ENCODE measurements around the gene HNRNPU. TPM values are rescaled to one million over a fixed set of nuclear protein-coding genes. Genes with fewer than 3 reads are reported as not detected.

Gene HNRNPU
- total RNA-seq, 1 donor from 2014 or later, result 856 TPM

DNA sequence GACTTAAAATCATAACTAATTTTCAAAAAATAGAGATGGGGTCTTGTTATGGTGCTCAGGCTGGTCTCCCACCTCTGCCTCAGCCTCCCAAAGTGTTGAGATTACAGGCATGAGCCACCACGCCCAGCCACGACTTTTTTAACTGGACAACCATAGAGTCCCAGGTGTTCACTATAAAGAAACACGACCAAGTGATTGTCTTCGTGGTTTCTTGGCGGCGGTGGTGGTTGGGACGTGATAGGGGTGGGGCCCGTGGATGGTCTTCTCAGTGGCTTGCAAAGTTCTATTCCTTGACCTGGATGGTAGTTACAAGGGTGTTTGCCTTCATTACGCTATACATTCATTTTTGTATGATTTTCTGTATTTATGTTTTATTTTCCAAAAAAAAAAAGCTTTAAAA is 63.5 kb downstream of the HNRNPU start:
- Histone ChIP-seq H3K27ac (no peak overlapping the region), H3K9ac (no peak overlapping the region), H3K4me1 (no peaks in the 10 kb centered on the region), H3K4me3 (no peak overlapping the region), H3K36me3 (no peaks in the 10 kb centered on the region), H3K9me3 (ENCODE audit: low read depth) (no peaks in the 10 kb centered on the region), H2AFZ (replicated peaks) (no peak overlapping the region), H3K27me3 (no peaks in the 10 kb centered on the region), H4K20me1 (ENCODE audit: low read depth) (no peaks in the 10 kb centered on the region), H3F3A (ENCODE audit: low read depth) (no peaks in the 10 kb centered on the region), H3K79me2 (ENCODE audit: low read depth) (no peaks in the 10 kb centered on the region), H3K4me2 (no peak overlapping the region)
- no peak for DNase-seq (ENCODE audit: low spot score)
- no peak overlapping the region for H3K4me3 Mint-ChIP-seq
- H3K27ac Mint-ChIP-seq, result no peak overlapping the region
- no peaks in the 10 kb centered on the region for H3K36me3 Mint-ChIP-seq
- peaks cover 9% of the 10 kb centered on the region for H3K27me3 Mint-ChIP-seq (ENCODE audit: insufficient read depth, low read depth)
- no peaks in the 10 kb centered on the region for H3K4me1 Mint-ChIP-seq
- no peaks in the 10 kb centered on the region for H3K9me3 Mint-ChIP-seq
- no peak for TF ChIP-seq EZH2 (IDR thresholded peaks at IDR 0.05)
- TF ChIP-seq EZH2phosphoT487 (IDR thresholded peaks at IDR 0.05), result no peak
- no peak for TF ChIP-seq CTCF (IDR thresholded peaks at IDR 0.05)

Other genes starting within 250 kb of the HNRNPU start
- 79.1 and 110 TPM in 2 replicates for gene DESI2, start 211.4 kb downstream of the HNRNPU start, total RNA-seq (ENCODE audit: low replicate concordance)
- 24.0 and 81.6 TPM in 2 replicates for gene COX20, start 28.9 kb downstream of the HNRNPU start, total RNA-seq (ENCODE audit: low replicate concordance)